NB4 (cell line): Measurements from ENCODE around the gene KRT17.

ENCODE experiments used
- DNase-seq: peaks from one replicate; pipeline ENCODE4 v3.0.0; 2010; ENCODE audit warnings: low read depth
- H3K4me3 ChIP-seq: one replicate; pipeline ENCODE4 v1.5.1; 2011; ENCODE audit warnings: mild to moderate bottlenecking, low read depth, low read length, moderate library complexity
- CTCF ChIP-seq: IDR thresholded peaks from one replicate; pipeline ENCODE4 v1.5.1; 2012; ENCODE audit warnings: low read depth, low read length
- MAX ChIP-seq: IDR thresholded peaks from 2 replicates; pipeline ENCODE4 v1.6.1; 2011; ENCODE audit warnings: low read depth, low read length
- MYC ChIP-seq: IDR thresholded peaks from 2 replicates; pipeline ENCODE4 v1.6.1; 2011; ENCODE audit warnings: low read depth, low read length
- POLR2A ChIP-seq: IDR thresholded peaks from 2 replicates; pipeline ENCODE4 v1.6.1; 2011; ENCODE audit warnings: mild to moderate bottlenecking; ENCODE audit not compliant: insufficient read length; ENCODE audit errors: extremely low read depth

The KRT17 gene

GRCh38 chr17:41650794-41651624 lies 26.6 kb upstream of the KRT17 start:
- H3K4me3 ChIP-seq, result no peak overlapping the region

GRCh38 chr17:41649923-41650519 lies 25.6 kb upstream of the KRT17 start:
- H3K4me3 ChIP-seq, result no peak overlapping the region
- no peak for DNase-seq
- no peak for TF ChIP-seq MAX
- TF ChIP-seq MYC, result no peak
- no peak for TF ChIP-seq CTCF
- TF ChIP-seq POLR2A, result no peak

More at GRCh38 chr17:41650794-41651624, 26.6 kb upstream of the KRT17 start:
- no peak for DNase-seq
- TF ChIP-seq CTCF, result no peak
- no peak for TF ChIP-seq MYC
- TF ChIP-seq MAX, result no peak
- no peak for TF ChIP-seq POLR2A

GRCh38 chr17:41648411-41649195 lies 24.2 kb upstream of the KRT17 start:
- no peak overlapping the region for H3K4me3 ChIP-seq
- DNase-seq, result peak; percentile 74
- TF ChIP-seq MAX, result no peak
- peak; percentile 87 for TF ChIP-seq CTCF

- peak; percentile 26; the same call in 1 of the 2 replicates for TF ChIP-seq MAX
- TF ChIP-seq CTCF, result peak; percentile 71
- no peak for TF ChIP-seq POLR2A
- TF ChIP-seq MYC, result peak; percentile 45; the same call in 1 of the 2 replicates
- DNase-seq, result peak; percentile 74
- H3K4me3 ChIP-seq, result no peak overlapping the region
Observed at GRCh38 chr17:41647940-41648410, 23.6 kb upstream of the KRT17 start.

- H3K4me3 ChIP-seq, result no peak overlapping the region
- TF ChIP-seq MYC, result no peak
- no peak for TF ChIP-seq CTCF
- TF ChIP-seq POLR2A, result no peak
- no peak for TF ChIP-seq MAX
- no peak for DNase-seq
Observed at GRCh38 chr17:41647038-41647813, 22.9 kb upstream of the KRT17 start.
